ENCODE data around the gene CFAP97D1.

DNA sequence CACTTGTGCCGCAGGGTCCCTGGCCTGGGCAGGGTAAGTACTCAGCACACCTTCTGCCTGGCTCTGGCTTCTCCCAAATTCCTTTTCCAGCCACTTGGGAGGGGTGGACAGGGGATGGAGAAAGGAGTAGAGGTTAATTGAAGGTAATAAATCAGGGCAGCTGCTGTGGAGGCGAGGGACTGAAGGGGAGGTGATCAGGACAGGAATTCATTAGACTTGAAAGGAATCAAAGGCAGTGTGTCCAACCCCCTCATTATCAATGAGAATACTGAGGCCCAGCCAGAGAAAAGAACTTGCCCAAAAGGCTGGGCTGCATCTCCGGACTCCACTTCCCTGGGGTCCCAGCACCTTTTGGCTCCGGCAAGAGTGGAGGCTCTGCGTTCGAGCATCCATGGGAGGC is 24.0 kb upstream of the CFAP97D1 start:
- TF ChIP-seq, protein P1, sequence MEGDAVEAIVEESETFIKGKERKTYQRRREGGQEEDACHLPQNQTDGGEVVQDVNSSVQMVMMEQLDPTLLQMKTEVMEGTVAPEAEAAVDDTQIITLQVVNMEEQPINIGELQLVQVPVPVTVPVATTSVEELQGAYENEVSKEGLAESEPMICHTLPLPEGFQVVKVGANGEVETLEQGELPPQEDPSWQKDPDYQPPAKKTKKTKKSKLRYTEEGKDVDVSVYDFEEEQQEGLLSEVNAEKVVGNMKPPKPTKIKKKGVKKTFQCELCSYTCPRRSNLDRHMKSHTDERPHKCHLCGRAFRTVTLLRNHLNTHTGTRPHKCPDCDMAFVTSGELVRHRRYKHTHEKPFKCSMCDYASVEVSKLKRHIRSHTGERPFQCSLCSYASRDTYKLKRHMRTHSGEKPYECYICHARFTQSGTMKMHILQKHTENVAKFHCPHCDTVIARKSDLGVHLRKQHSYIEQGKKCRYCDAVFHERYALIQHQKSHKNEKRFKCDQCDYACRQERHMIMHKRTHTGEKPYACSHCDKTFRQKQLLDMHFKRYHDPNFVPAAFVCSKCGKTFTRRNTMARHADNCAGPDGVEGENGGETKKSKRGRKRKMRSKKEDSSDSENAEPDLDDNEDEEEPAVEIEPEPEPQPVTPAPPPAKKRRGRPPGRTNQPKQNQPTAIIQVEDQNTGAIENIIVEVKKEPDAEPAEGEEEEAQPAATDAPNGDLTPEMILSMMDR (optimal IDR thresholded peaks at IDR 0.05 in 1 of 3, IDR thresholded peaks at IDR 0.05 in 1 of 3, conservative IDR thresholded peaks at IDR 0.05 in 1 of 3; ENCODE audit: extremely low read depth in 1 of 3, insufficient read depth in 2 of 3, low read length in 3 of 3), result no peak
- no peak for TF ChIP-seq EZH2 (IDR thresholded peaks at IDR 0.05; ENCODE audit: low read length)

Data from keratinocyte (primary cell).